Dendritic cell treated with granulocyte-macrophage colony-stimulating factor and Interleukin-4, amounts not matched to agents 40 ng/mL and 50 ng/mL, for 4 days (primary cell): ENCODE data around the gene OBSCN.

Experiments
- H3K27ac Mint-ChIP-seq: one replicate; pipeline ENCODE4 v1.8.0; 2022; ENCODE audit warnings: mild to moderate bottlenecking, mixed read lengths
- H3K27me3 Mint-ChIP-seq: one replicate; pipeline ENCODE4 v1.8.0; 2022; ENCODE audit warnings: mild to moderate bottlenecking, mixed read lengths
- H3K36me3 Mint-ChIP-seq: one replicate; pipeline ENCODE4 v1.8.0; 2022; ENCODE audit warnings: low read depth, mixed read lengths
- H3K4me1 Mint-ChIP-seq: one replicate; pipeline ENCODE4 v1.8.0; 2022; ENCODE audit warnings: low read depth, mixed read lengths
- H3K4me3 Mint-ChIP-seq: one replicate; pipeline ENCODE4 v1.8.0; 2022; ENCODE audit warnings: mild to moderate bottlenecking, moderate library complexity, mixed read lengths
- H3K9me3 Mint-ChIP-seq: one replicate; pipeline ENCODE4 v1.8.0; 2022; ENCODE audit warnings: mixed read lengths
- intact Hi-C: fragments of 100-400 bp; cut with micrococcal nuclease; formaldehyde crosslinking; loops from one replicate; pipeline ENCODE4 v1.15.0; 2022

Gene OBSCN

GRCh38 chr1:228279011-228279721 is 71.3 kb downstream of the OBSCN start:
- no peaks in the 10 kb centered on the region for H3K9me3 Mint-ChIP-seq
- no peak overlapping the region for H3K4me3 Mint-ChIP-seq
- no peak overlapping the region for H3K27ac Mint-ChIP-seq
- peaks cover 11% of the 10 kb centered on the region for H3K4me1 Mint-ChIP-seq
- intact Hi-C loops, result no loop called here
- H3K27me3 Mint-ChIP-seq, result peaks cover 11% of the 10 kb centered on the region
- H3K36me3 Mint-ChIP-seq, result no peaks in the 10 kb centered on the region

- H3K4me1 Mint-ChIP-seq, result peaks cover 7% of the 10 kb centered on the region
- H3K36me3 Mint-ChIP-seq, result no peaks in the 10 kb centered on the region
- intact Hi-C loops, result no loop called here
- no peak overlapping the region for H3K4me3 Mint-ChIP-seq
- H3K9me3 Mint-ChIP-seq, result no peaks in the 10 kb centered on the region
- H3K27ac Mint-ChIP-seq, result no peak overlapping the region
- H3K27me3 Mint-ChIP-seq, result peaks cover 7% of the 10 kb centered on the region
These were observed 71.9 kb downstream of the OBSCN start for GRCh38 chr1:228279722-228280105.

DNA sequence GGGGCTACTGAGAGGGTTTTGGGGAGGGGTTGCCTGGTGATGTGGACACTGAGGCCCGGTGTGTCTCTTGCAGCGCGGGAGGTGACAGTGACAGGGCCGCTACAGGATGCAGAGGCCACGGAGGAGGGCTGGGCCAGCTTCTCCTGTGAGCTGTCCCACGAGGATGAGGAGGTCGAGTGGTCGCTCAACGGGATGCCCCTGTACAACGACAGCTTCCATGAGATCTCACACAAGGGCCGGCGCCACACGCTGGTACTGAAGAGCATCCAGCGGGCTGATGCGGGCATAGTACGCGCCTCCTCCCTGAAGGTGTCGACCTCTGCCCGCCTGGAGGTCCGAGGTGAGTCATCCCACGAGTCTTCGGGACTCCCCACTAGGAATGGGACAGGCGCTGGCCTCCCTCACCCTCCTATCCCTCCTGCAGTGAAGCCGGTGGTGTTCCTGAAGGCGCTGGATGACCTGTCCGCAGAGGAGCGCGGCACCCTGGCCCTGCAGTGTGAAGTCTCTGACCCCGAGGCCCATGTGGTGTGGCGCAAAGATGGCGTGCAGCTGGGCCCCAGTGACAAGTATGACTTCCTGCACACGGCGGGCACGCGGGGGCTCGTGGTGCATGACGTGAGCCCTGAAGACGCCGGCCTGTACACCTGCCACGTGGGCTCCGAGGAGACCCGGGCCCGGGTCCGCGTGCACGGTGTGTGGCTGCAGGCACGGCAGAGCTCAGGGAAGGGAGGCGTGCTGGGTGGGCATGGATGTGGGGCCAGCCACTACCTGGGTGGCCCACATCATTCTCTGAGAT is 72.5 kb downstream of the OBSCN start:
- Mint-ChIP-seq H3K27me3 (peaks cover 1% of the 10 kb centered on the region), H3K4me3 (no peak overlapping the region), H3K36me3 (no peaks in the 10 kb centered on the region), H3K27ac (no peak overlapping the region), H3K4me1 (peaks cover 1% of the 10 kb centered on the region), H3K9me3 (no peaks in the 10 kb centered on the region)
- intact Hi-C loops, result no loop called here

DNA sequence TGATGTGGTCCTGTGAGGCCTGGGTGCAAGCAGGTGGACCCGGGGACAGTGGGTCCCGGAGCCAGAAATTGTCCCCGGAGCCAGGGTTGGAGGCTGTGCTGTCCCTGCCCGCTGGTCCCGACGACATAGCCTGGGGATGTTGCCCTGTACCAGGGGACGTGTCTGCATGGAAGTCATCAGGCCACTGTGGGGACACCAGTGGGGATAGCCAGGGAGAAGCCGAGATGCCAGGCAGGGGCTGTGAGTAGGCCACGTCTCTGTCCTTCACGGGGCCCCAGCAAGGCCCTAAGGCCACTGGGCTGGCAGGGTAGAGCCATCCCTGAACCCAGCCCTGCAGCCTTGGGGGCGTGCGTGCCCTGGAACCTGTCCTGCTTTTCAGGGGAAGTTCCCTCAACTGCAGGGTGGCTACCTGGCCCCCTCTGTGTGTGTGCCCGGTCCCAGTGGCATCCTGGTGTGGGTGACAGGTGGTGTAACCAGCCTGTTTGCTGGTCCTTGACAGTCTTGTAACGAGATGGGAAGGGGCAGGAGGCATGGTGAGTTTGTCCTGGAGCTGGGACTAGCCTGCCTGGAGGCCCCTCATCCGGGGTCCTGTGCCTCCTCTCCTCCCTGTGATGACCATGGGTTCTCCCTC is 73.2 kb downstream of the OBSCN start:
- no peaks in the 10 kb centered on the region for H3K9me3 Mint-ChIP-seq
- H3K27me3 Mint-ChIP-seq, result peaks cover 1% of the 10 kb centered on the region
- no peak overlapping the region for H3K27ac Mint-ChIP-seq
- intact Hi-C loops, result no loop called here
- no peaks in the 10 kb centered on the region for H3K4me1 Mint-ChIP-seq
- no peak overlapping the region for H3K4me3 Mint-ChIP-seq
- no peaks in the 10 kb centered on the region for H3K36me3 Mint-ChIP-seq

DNA sequence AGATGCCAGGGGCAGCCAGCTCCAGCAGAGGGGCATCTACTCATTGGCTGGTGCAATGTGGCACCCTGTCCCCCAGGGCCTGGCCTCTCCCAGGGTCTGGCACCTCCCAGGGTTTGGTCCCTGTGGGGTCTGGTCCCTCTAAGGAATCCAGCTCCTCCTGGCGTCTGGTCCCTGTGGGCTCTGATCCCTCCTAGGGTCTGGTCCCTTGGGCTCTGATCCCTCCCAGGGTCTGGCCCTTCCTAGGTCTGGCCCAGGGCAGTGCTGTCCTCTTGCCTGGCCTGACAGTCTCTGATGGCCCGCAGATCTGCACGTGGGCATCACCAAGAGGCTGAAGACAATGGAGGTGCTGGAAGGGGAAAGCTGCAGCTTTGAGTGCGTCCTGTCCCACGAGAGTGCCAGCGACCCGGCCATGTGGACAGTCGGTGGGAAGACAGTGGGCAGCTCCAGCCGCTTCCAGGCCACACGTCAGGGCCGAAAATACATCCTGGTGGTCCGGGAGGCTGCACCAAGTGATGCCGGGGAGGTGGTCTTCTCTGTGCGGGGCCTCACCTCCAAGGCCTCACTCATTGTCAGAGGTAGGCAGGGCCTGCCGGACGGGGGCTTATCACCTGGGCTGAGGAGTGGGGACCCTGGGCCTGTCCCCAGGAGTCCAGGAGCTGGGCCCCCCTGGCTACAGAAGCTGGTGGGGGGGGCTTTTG is 73.9 kb downstream of the OBSCN start:
- Mint-ChIP-seq H3K27ac (no peak overlapping the region), H3K9me3 (no peaks in the 10 kb centered on the region), H3K36me3 (no peaks in the 10 kb centered on the region), H3K4me3 (no peak overlapping the region), H3K27me3 (no peaks in the 10 kb centered on the region), H3K4me1 (no peaks in the 10 kb centered on the region)
- intact Hi-C loops, result no loop called here

- intact Hi-C loops, result no loop called here
- H3K36me3 Mint-ChIP-seq, result no peaks in the 10 kb centered on the region
- no peaks in the 10 kb centered on the region for H3K9me3 Mint-ChIP-seq
- H3K27me3 Mint-ChIP-seq, result no peaks in the 10 kb centered on the region
- H3K4me3 Mint-ChIP-seq, result no peak overlapping the region
- H3K4me1 Mint-ChIP-seq, result no peaks in the 10 kb centered on the region
- H3K27ac Mint-ChIP-seq, result no peak overlapping the region
These were observed 74.6 kb downstream of the OBSCN start for GRCh38 chr1:228282329-228283042.

GRCh38 chr1:228283043-228283371 is 75.2 kb downstream of the OBSCN start:
- intact Hi-C loops, result no loop called here
- Mint-ChIP-seq H3K4me3 (no peak overlapping the region), H3K27ac (no peak overlapping the region)

GRCh38 chr1:228283476-228284147 is 75.8 kb downstream of the OBSCN start:
- Mint-ChIP-seq H3K4me1 (no peaks in the 10 kb centered on the region), H3K36me3 (no peaks in the 10 kb centered on the region), H3K9me3 (no peaks in the 10 kb centered on the region), H3K27ac (no peak overlapping the region), H3K27me3 (no peaks in the 10 kb centered on the region), H3K4me3 (no peak overlapping the region)
- intact Hi-C loops, result no loop called here

More at GRCh38 chr1:228283043-228283371, 75.2 kb downstream of the OBSCN start:
- no peaks in the 10 kb centered on the region for H3K9me3 Mint-ChIP-seq
- H3K36me3 Mint-ChIP-seq, result no peaks in the 10 kb centered on the region
- no peaks in the 10 kb centered on the region for H3K4me1 Mint-ChIP-seq
- no peaks in the 10 kb centered on the region for H3K27me3 Mint-ChIP-seq

- H3K4me1 Mint-ChIP-seq, result no peaks in the 10 kb centered on the region
- intact Hi-C loops, result no loop called here
- H3K9me3 Mint-ChIP-seq, result no peaks in the 10 kb centered on the region
- no peaks in the 10 kb centered on the region for H3K27me3 Mint-ChIP-seq
- no peak overlapping the region for H3K27ac Mint-ChIP-seq
- no peaks in the 10 kb centered on the region for H3K36me3 Mint-ChIP-seq
- H3K4me3 Mint-ChIP-seq, result no peak overlapping the region
These were observed 76.3 kb downstream of the OBSCN start for GRCh38 chr1:228284148-228284495.

DNA sequence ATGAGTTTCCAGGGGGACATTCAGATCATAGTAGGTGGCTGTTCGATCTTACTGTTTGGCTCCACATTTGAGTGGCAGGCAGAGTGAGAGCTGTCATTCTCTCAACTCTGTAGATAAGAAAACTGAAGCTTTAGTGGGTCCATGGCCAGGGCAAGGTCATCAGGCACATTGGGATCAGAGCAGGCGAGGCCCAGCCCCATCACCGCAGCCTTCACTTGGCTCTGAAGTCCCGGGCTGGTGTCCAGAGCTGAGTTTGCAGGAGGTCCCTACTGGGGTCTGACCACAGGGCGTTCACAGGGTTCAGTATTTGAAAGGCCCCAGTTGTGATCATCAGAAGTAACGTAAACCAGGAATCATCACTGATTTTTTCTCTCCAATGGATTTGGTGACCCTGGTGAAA is 76.7 kb downstream of the OBSCN start:
- Mint-ChIP-seq H3K36me3 (no peaks in the 10 kb centered on the region), H3K27ac (no peak overlapping the region), H3K4me1 (no peaks in the 10 kb centered on the region), H3K9me3 (no peaks in the 10 kb centered on the region), H3K4me3 (no peak overlapping the region), H3K27me3 (no peaks in the 10 kb centered on the region)
- intact Hi-C loops, result no loop called here

DNA sequence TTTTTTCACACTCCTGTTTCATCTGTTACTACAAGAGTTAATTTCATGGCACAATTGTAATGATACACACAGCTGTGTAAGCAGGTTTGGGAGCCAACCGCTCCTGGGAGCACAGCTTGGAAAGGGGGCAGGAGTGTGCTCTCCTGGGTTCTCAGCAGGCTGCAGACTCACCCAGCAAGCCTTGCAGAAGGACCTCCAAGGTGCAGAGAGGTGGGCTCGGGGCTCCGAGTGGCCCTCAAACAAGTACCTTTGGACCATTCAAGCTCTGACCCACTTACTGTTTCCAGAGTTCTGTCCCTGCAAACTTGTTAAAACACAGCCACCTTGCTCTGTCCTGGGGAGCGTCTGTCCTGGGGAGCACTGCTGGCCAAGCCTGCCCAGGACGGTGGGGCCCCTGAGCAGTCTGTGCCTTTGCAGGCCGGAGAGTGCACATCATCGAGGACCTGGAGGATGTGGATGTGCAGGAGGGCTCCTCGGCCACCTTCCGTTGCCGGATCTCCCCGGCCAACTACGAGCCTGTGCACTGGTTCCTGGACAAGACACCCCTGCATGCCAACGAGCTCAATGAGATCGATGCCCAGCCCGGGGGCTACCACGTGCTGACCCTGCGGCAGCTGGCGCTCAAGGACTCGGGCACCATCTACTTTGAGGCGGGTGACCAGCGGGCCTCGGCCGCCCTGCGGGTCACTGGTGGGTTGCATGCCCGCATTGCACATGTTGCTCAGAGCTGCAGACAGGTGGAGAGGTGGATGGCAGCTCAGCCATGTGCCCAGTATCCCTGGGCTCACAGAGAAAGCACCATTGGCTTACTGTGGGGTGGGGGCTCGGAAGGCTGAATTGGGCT is 78.0 kb downstream of the OBSCN start:
- no peaks in the 10 kb centered on the region for H3K9me3 Mint-ChIP-seq
- no peaks in the 10 kb centered on the region for H3K27me3 Mint-ChIP-seq
- no peaks in the 10 kb centered on the region for H3K4me1 Mint-ChIP-seq
- intact Hi-C loops, result no loop called here
- H3K4me3 Mint-ChIP-seq, result no peak overlapping the region
- H3K36me3 Mint-ChIP-seq, result no peaks in the 10 kb centered on the region
- no peak overlapping the region for H3K27ac Mint-ChIP-seq

- intact Hi-C loops, result no loop called here
- H3K4me1 Mint-ChIP-seq, result no peaks in the 10 kb centered on the region
- no peaks in the 10 kb centered on the region for H3K9me3 Mint-ChIP-seq
- no peaks in the 10 kb centered on the region for H3K36me3 Mint-ChIP-seq
- no peak overlapping the region for H3K4me3 Mint-ChIP-seq
- H3K27ac Mint-ChIP-seq, result no peak overlapping the region
- H3K27me3 Mint-ChIP-seq, result no peaks in the 10 kb centered on the region
These were observed 78.9 kb downstream of the OBSCN start for GRCh38 chr1:228286505-228287417.
